OCI-LY7 (cell line): ENCODE measurements around the gene CMTM1.
A peak's percentile ranks its signal among the peaks of the same experiment; 100 is the strongest.

Source experiments
- EZH2phosphoT487 ChIP-seq: fragments of 200-600 bp; sonication (generic); IDR thresholded peaks from 2 replicates; pipeline ENCODE4 v1.6.1; 2018; ENCODE audit warnings: low read depth, borderline replicate concordance, mild to moderate bottlenecking, mixed run types, antibody characterized with exemption, low read length, moderate library complexity, mixed read lengths
- TF ChIP-seq, protein P1 (sequence below): fragments of 200-600 bp; sonication (generic); conservative IDR thresholded peaks from 2 replicates; pipeline ENCODE4 v1.5.1; 2014; ENCODE audit warnings: mild to moderate bottlenecking, antibody characterized with exemption, low read length, moderate library complexity, mixed read lengths

DNA sequence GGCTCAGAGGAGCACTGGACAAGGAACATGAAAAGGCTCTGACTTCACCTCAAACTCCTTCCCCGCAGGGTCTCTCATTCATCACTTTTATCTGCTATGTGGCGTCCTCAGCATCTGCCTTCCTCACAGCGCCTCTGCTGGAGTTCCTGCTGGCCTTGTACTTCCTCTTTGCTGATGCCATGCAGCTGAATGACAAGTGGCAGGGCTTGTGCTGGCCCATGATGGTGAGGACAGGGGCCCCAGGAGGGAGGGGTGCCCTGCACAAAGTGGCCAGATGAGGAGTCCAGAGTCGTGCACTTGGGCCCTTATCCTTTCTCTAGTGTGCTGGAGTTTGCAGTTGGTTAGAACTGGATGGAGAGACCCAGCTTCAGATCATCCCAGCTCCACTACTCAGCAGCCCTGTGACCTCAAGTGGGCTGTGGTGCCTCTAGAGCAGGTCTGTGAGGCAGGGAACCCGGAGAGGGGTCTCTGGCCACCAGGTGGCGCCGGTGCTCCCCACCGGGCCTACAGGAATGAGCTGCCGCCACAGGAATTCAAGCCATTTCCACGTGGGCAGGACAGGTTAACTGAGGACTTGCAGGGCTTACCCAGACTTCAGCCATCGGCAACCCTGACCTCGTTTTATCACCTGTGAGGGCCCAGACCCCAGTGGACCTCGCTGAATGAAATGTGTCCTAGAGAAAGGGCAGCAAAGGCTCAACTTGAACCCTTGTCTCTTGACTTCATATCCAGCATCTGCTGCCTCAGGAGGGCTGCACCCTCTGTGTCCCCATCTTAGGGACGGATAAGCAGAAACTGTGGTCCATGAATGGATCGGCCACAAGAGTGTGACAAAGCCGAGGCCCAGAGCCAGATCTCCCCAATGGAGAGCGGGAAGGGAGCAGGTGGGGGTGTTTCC lies 42.3 kb downstream of the CMTM1 start:
- TF ChIP-seq, protein P1, sequence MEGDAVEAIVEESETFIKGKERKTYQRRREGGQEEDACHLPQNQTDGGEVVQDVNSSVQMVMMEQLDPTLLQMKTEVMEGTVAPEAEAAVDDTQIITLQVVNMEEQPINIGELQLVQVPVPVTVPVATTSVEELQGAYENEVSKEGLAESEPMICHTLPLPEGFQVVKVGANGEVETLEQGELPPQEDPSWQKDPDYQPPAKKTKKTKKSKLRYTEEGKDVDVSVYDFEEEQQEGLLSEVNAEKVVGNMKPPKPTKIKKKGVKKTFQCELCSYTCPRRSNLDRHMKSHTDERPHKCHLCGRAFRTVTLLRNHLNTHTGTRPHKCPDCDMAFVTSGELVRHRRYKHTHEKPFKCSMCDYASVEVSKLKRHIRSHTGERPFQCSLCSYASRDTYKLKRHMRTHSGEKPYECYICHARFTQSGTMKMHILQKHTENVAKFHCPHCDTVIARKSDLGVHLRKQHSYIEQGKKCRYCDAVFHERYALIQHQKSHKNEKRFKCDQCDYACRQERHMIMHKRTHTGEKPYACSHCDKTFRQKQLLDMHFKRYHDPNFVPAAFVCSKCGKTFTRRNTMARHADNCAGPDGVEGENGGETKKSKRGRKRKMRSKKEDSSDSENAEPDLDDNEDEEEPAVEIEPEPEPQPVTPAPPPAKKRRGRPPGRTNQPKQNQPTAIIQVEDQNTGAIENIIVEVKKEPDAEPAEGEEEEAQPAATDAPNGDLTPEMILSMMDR = peak; percentile 98
- no peak for TF ChIP-seq EZH2phosphoT487
